Measurements from ENCODE around the gene TMEM79.

Gene TMEM79

GRCh38 chr1:156284112-156284511, at the start of gene TMEM79:
Gene TMEM79 (plus strand): TSS chr1:156284325. CDS start chr1:156285227, 902 bp downstream.
- peak within 1 kb of the TSS; percentile 87 to 90 for H3K4me3 ChIP-seq (replicated peaks in 1 of 2; ENCODE audit: low read depth in 2 of 2, low read length in 2 of 2)
- TF ChIP-seq CTCF (IDR thresholded peaks at IDR 0.05; ENCODE audit: low read depth, low read length) = no peak

GRCh38 chr1:156236164-156236563, 48.0 kb upstream of the TMEM79 start:
- no peak overlapping the region for H3K4me3 ChIP-seq (replicated peaks in 1 of 2; ENCODE audit: low read depth in 2 of 2, low read length in 2 of 2)
- no peak for TF ChIP-seq CTCF (IDR thresholded peaks at IDR 0.05; ENCODE audit: low read depth, low read length)
- DNase-seq (ENCODE audit: low read depth in 2 of 2) = no peak

More at GRCh38 chr1:156284112-156284511, at the start of gene TMEM79:
- DNase-seq (ENCODE audit: low read depth in 2 of 2) = no peak

- no peak for TF ChIP-seq CTCF (IDR thresholded peaks at IDR 0.05; ENCODE audit: low read depth, low read length)
- H3K4me3 ChIP-seq (replicated peaks in 1 of 2; ENCODE audit: low read depth in 2 of 2, low read length in 2 of 2) = no peak overlapping the region
- DNase-seq (ENCODE audit: low read depth in 2 of 2) = no peak
These were observed 45.9 kb upstream of the TMEM79 start for GRCh38 chr1:156238248-156238647.

- DNase-seq (ENCODE audit: low read depth in 2 of 2) = peak in 1 of 2 donors; percentile 42
- no peak for TF ChIP-seq CTCF (IDR thresholded peaks at IDR 0.05; ENCODE audit: low read depth, low read length)
- H3K4me3 ChIP-seq (replicated peaks in 1 of 2; ENCODE audit: low read depth in 2 of 2, low read length in 2 of 2) = no peak overlapping the region
These were observed 42.8 kb upstream of the TMEM79 start for GRCh38 chr1:156241311-156241811.

- H3K4me3 ChIP-seq (replicated peaks in 1 of 2; ENCODE audit: low read depth in 2 of 2, low read length in 2 of 2) = no peak within 1 kb of the TSS
- DNase-seq (ENCODE audit: low read depth in 2 of 2) = no peak
- TF ChIP-seq CTCF (IDR thresholded peaks at IDR 0.05; ENCODE audit: low read depth, low read length) = no peak
These were observed 42.2 kb upstream of the TMEM79 start, which contains the start of gene BGLAP for GRCh38 chr1:156241926-156242325. Gene BGLAP (plus strand): TSS chr1:156242184. CDS start chr1:156242232, 48 bp downstream.

- H3K4me3 ChIP-seq (replicated peaks in 1 of 2; ENCODE audit: low read depth in 2 of 2, low read length in 2 of 2) = no peak overlapping the region
- TF ChIP-seq CTCF (IDR thresholded peaks at IDR 0.05; ENCODE audit: low read depth, low read length) = no peak
- DNase-seq (ENCODE audit: low read depth in 2 of 2) = no peak
These were observed 41.4 kb upstream of the TMEM79 start for GRCh38 chr1:156242738-156243137.

- DNase-seq (ENCODE audit: low read depth in 2 of 2) = no peak
- TF ChIP-seq CTCF (IDR thresholded peaks at IDR 0.05; ENCODE audit: low read depth, low read length) = no peak
- H3K4me3 ChIP-seq (replicated peaks in 1 of 2; ENCODE audit: low read depth in 2 of 2, low read length in 2 of 2) = no peak overlapping the region
These were observed 40.0 kb upstream of the TMEM79 start for GRCh38 chr1:156244126-156244525.
